HUDEP-2 (cell line): ENCODE results near the gene ARHGAP23.

Experiments used
- DNase-seq, 76 experiments: peaks; one replicate each; lab custom pipeline; 2025; ENCODE audit not compliant: unreplicated experiment in 76 of 76; lab: John Stamatoyannopoulos, UW

ARHGAP23 gene

GRCh38 chr17:38544175-38544838 lies 116.0 kb downstream of the ARHGAP23 start:
- no peak for DNase-seq

GRCh38 chr17:38544839-38545209 lies 116.6 kb downstream of the ARHGAP23 start:
- no peak for DNase-seq

GRCh38 chr17:38545531-38546225 lies 117.4 kb downstream of the ARHGAP23 start:
- DNase-seq = no peak

DNA sequence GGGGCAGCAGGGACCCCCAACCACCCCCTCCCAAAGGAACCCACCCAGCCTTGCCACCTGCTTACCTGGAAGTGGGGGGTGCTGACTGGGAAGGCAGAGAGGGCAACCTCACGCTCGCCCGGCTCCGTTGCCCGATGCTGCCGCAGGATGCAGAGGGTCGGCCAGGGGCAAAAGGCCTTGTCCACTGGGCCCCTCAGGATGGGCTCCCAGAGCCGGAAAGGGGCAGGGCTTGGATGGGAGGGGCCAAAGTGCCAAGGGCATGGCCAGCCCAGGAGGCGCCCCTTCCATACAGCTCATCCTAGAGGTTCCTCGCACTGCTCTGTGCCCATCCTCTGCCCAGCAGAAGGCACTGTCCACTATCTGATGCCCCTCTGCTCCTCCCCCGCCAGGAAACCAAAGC lies 118.1 kb downstream of the ARHGAP23 start:
- DNase-seq = no peak

GRCh38 chr17:38547444-38547843 lies 119.2 kb downstream of the ARHGAP23 start:
- DNase-seq = no peak

DNA sequence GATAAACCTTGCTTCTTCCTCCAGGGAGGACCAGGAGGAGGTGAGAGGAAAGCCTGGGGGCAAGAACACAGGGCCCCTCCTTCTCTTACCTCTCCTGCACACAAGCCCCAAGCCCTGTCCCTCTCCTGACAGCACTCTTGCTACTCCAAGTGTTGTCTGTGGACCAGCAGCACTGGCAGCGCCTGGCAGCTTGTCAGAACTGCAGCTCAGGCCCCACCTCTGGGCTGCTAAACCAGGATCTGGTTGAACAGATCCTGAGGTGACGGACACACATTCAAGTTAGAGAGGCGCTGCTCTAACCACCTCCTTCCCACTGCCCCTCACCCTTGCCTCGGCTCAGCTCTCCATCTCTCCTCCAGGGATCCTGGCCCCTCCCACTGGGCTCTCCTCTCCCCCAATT lies 121.0 kb downstream of the ARHGAP23 start:
- DNase-seq = no peak

DNA sequence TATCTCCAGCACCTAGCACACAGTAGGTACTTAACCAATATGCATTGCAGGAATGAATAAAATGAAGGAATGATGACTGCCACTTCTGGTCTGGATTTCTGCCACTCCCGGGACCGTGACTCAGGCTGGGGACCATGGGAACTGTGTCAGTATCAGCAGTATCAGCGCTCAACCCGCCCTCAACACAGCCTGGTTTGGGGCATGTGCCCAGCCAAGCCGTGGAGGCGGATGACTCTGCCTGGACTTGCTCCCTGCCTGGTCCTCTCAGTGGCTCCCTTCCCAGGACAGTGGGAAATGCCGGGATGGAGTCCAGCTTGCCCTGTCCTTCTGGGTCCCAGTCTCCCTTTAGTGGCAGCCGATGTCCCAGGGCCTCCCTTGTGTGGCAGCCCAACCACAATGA lies 122.4 kb downstream of the ARHGAP23 start:
- DNase-seq = peak in 46 of 76 experiments; percentile 3 to 77 (median 28)

GRCh38 chr17:38551121-38551520 lies 122.9 kb downstream of the ARHGAP23 start:
- no peak for DNase-seq

DNA sequence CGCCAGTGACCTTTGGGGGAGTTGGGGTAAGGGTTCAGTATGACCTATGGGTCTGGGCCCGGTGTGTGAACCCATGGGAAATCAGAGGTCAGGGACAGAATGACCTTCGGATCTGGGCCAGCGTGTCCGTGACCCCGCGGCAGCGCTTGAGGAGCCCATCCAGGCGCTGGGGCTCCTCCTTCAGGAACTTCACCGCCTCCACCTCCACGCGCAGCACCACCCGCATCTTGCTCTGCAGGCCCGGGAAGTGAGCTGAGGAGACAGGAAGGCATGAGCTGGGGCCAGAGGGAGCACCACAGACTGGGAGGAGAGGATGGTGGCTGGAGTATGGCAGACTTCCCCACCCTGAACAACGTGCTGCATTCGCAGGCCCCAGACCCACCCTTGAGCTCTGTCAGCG lies 124.1 kb downstream of the ARHGAP23 start:
- DNase-seq = no peak

DNA sequence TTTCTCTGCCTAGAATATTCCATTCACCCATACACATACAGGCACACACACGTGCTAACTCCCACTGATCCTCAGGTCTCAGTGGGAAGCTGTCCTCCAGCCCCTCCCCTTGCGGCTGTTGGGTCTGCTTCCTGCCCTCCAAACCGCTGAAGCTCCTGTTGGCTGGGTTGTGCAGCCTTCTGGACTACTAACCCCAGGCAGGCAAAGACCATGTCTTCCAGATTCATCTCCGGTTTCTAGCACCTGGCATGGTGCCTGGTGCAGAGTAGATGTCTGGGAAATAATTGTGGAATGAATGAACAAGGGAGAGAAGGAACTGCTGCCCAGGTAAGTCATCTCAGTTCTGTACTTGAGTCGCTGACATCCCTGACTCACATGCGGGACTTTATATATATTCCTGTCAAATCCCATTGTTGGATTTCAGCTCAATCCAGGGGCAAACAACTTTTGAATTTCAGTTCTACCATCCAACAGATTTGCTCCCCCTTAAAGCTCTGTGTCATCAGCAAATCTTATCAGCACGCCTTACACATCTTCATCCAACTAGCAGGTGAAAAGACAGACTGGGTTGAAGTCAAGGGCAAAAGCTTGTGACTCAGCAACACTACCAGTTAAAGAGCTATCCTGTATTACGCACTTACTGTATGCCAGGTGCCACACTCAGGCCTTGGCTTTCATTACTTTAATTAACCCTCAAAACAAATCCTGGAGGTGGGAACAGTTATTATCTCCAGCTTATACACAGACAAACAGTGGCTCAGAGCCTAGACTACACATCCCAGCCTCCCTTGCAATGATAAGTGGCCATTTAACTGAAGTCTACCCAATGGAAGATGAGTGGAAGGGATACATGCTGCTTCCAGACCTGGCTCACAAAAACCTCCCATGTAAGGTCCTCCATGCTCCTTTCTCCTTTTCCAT lies 126.4 kb downstream of the ARHGAP23 start:
- no peak for DNase-seq

- DNase-seq = no peak
These were observed 128.0 kb downstream of the ARHGAP23 start for GRCh38 chr17:38556239-38556638.

- no peak for DNase-seq
These were observed 129.1 kb downstream of the ARHGAP23 start for GRCh38 chr17:38557396-38557795.

- DNase-seq = peak in 72 of 76 experiments; percentile 28 to 90 (median 74)
These were observed 129.8 kb downstream of the ARHGAP23 start for GRCh38 chr17:38557836-38558727.

DNA sequence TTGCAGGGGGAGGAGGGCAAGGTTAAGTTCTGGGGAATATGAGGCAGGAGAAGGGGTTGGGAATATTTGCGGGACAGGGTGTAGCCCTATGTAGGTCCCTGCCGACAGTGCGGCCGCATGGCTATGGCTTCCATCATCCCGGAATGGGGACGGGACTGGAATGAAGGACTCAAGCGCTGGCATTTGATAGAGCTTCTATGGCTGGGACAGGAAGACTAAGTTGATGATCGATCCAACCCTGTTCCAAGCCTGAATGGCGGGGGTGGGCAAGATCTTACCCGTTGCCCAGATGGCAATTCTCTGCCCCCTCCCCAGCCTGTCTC lies 130.4 kb downstream of the ARHGAP23 start:
- DNase-seq = no peak

GRCh38 chr17:38559051-38559879 lies 131.0 kb downstream of the ARHGAP23 start:
- DNase-seq = peak in 59 of 76 experiments; percentile 4 to 76 (median 48)

GRCh38 chr17:38559880-38560230 lies 131.6 kb downstream of the ARHGAP23 start:
- DNase-seq = no peak

DNA sequence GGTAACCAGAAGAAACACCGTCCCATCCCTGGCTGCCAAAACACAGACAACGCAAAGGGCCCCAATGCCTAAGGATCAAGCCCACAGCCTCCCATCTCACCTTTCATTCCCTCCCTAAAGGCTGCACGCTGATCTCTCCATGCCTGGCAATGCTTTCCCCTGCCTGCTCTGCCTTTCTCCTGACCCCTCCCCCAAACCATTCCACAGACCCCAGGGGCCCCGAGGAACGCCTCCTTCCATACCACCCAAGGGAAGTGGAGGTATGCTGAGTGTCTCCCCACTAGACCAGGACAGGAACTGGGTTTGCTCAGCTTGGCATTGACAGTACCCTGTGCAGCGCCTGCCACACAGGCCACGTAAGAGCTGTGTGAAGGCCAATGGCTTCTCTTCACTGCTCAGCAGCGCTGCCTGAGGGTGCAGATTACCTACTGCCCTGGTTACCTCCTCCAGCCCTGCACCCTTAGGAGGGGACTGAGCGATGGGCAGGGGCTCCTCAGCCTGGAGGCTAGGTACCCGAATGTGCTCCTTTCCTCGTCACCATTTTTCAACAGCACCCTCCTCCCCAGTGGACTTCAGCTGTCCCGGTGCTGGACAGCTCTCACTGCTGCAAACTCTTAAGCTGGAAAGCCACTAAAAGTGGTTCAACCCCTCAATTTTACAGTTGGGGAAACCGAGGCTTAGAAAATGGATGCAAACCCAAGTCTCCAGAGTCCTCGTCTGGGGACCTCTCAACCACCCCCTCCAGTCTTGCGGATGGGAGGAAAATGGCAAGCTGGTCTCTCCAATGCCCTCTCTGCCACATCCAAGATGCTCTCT lies 132.4 kb downstream of the ARHGAP23 start:
- peak in 6 of 76 experiments; percentile 2 to 13 (median 6) for DNase-seq

GRCh38 chr17:38561416-38562214 lies 133.4 kb downstream of the ARHGAP23 start:
- DNase-seq = no peak
